DMS79 (cell line): ENCODE results near the gene COMMD2.

ENCODE experiments used
- DNase-seq: peaks from one replicate; lab custom pipeline; 2025; lab: John Stamatoyannopoulos, UW

COMMD2 gene

DNA sequence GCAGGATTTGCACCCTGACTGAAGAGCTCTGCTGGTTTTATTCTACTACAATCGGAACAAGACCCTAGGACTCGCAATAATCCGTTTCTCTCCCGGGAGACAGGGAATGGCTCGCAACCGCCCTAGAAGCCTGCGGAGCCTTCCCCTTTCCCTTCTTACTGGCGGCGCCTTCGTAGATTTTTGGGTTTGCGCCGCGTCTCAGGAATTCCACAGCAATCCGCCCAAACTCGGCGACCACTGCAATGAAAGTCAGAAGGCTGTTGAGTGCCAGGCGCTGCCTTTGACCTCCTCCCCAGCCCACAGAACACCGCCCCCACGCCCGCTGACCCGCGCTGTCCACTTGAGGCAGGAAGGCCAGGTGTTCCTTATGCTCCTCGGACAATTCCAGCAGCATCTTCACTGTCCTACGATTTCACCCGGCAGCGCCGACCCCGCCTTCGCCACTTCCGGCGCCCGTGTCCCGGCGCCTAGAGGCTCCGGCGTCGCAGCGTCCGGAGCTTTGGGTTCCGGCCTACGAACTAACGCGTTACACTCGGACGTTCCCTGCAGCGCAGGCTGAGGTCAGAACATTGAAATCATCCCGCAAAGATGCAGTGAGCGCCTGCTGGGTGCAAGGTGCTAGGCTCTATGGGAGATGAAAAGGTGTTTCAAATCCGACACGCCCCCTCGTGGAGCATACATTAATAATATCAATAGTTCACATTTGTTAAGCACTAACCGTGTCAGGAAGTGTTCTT is at the start of gene COMMD2:
Gene COMMD2, minus strand, starts transcription at position 439 of the 737 bp plus-strand sequence. Its CDS starts 45 bp downstream, at position 394.
- peak; percentile 69 for DNase-seq

GRCh38 chr3:149801639-149802038 is 49.4 kb upstream of the COMMD2 start:
- DNase-seq: no peak

GRCh38 chr3:149801195-149801594 is 48.9 kb upstream of the COMMD2 start:
- no peak for DNase-seq

- no peak for DNase-seq
These were observed 48.4 kb upstream of the COMMD2 start for GRCh38 chr3:149800693-149801092.

- DNase-seq: no peak
These were observed 43.7 kb upstream of the COMMD2 start for GRCh38 chr3:149796026-149796425.

DNA sequence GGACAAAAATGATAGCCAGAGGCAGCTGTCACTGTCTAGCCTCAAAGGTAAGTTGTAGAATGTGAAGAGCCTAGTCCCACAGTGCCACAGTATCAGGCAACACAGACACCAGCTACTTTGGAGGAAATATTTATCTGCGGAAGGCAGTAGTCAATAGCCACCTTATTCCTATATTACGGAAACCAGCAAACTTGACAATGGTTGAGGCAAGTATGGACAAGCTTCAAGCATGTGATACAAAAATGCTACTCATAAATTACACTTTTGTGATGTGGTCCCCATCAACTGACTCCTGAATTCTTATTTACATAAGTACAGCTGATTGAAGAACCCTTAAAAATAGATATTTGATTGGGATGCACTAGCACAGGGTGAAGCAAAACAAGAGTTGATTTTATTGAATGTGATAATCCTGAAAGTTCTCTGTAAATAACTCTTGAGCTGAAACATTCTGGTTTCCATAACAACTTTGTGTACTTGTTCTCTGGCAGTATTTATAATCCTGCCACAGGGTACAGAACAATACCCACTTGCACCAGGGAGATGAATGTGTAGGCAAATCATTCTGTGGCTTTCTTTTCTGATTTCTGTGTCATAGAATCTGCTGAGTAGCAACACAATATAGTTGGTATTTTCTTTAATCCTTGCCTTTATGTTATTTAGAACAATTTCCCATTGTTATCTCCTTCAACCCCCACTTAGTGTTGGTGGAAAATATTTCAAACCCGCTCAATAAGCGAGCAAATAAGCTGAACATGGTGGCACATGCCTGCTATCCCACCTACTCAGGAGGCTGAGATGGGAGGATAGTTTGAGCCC is 40.4 kb upstream of the COMMD2 start, which contains the start of gene ANKUB1:
Gene ANKUB1, minus strand, starts transcription at position 103 of the 819 bp plus-strand sequence. CDS start 188 bp downstream, outside the sequence.
- DNase-seq: no peak

DNA sequence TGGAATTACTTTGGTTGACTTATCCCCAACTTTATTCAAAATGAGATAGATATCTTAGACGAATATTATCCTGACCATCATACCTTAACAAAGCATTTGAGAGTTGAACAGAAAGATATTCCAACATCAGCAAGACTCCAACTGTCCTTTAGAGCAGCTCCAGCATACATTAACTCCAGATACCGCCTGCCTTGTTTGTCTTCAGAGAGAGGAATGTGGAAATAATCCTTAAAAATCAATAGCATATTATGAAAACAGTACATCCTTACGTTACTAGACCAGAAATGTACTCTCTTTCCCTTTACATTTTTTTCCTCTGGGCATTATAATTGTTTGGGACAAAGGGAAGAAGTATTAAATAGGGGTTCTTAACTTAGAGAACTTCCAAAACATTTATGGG is 38.4 kb upstream of the COMMD2 start:
- DNase-seq: no peak

DNA sequence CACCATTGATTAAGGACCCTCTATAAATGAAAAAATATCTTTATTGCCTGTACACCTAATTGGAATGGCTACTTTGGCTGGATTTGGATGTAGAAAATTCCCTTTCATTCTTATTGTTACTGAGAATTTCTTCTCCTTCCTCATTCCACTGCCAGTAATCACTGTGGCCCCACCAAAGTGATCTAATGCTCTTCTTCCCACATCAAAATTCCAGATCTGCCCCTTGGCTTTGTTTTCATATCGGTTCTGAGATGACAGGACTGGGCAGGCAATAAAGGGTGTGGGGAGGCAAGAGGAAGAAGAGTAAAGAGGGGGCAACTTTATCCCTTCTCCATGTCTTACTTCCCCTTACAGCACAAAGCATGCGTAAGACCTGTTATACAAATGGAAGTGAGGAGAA is 38.0 kb upstream of the COMMD2 start:
- no peak for DNase-seq

GRCh38 chr3:149784064-149784704 is 31.9 kb upstream of the COMMD2 start:
- DNase-seq: no peak

DNA sequence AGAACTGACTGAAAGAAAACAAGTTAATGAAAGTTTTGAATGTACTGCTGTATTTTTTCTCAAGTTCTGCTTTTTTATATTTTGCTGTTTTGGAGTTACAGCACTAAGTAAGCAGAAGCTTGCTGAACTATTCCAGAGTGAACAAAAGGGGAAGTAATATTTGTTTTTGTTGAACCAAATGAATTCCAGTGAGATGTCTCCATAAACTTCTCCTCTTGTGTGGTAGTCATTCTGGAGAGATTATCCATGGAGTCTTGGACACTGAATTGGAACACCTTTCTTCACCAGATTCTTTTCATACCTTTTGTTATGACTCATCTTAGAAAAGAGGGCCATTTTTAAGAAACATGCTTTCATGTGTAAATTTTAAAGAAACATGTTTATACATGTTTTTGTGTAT is 31.3 kb upstream of the COMMD2 start:
- DNase-seq: no peak

GRCh38 chr3:149781741-149782140 is 29.5 kb upstream of the COMMD2 start:
- DNase-seq: no peak

GRCh38 chr3:149781211-149781610 is 28.9 kb upstream of the COMMD2 start:
- no peak for DNase-seq

DNA sequence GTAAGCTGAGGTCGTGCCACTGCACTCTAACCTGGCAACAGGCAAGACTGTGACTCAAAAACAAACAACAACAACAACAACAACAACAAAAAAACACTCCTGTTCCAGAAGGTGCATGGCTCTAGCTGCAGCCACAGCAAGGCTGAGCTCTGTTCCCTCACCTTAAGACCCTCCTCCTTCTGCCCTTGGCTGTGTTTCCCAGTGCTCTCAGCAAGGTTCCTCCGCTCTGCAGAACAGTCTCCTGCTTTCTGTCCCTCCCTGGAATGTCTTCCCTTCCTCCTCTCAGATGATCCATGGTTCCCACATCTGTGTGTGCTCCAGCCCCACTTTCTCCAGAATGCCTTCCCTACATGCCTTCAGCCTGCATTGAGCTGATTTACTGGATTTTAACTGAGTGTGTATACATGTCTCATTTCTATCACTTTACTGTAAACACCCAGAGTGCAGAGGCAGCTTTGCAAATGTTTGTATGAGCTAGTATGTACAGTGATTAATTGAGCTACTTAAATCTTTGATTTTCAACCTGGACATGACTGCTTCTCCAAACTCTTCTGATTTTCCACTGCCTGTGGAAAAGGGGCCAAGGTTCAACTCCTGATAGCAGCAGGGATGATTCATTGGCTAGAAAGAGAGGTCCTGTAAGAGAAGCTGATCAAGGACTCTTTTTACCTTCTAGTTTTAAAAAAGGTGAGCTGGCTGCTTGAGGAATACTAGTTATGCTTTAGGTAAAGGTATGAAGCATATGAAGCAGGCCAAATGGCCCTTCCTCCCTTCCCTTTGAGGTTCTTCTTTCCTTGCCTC is 25.3 kb upstream of the COMMD2 start:
- DNase-seq: no peak

DNA sequence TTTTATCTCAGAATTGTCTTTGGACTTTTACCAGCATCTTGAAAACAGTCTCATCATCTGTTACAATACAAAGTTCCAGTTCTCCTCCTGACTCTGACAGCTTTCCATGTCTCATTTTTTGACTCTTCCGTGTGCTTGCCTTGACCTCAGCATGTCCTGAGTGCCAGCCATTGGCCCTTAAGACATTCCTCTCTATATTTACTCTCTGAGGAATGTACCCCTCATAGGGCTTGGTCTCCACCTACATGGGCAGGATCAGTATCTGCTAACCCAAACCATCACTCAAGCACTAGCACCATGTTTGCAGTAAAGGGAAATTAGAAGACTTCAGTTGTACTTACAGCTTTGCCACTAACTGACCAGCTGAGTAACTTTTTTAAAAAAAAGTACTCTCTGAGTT is 23.9 kb upstream of the COMMD2 start:
- no peak for DNase-seq

DNA sequence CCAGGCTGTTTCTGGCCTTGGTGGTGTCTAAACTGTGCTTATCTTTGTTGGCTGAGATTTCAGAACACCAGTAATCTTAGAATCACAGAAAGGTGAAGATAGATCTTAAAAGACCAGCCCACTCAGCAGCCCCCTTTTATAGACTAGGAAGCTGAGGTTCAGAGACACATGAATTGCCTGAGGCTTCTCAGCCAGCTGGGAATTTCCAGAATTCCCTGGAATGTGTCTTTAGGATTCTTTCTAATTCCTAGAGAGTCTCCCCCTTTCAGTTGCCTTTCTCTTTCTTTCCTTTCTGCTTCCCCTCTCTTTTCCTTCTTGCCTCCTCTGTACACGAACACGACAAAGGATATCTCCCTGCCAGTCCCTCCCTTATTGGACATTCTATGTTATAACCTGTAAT is 20.6 kb upstream of the COMMD2 start:
- DNase-seq: no peak

DNA sequence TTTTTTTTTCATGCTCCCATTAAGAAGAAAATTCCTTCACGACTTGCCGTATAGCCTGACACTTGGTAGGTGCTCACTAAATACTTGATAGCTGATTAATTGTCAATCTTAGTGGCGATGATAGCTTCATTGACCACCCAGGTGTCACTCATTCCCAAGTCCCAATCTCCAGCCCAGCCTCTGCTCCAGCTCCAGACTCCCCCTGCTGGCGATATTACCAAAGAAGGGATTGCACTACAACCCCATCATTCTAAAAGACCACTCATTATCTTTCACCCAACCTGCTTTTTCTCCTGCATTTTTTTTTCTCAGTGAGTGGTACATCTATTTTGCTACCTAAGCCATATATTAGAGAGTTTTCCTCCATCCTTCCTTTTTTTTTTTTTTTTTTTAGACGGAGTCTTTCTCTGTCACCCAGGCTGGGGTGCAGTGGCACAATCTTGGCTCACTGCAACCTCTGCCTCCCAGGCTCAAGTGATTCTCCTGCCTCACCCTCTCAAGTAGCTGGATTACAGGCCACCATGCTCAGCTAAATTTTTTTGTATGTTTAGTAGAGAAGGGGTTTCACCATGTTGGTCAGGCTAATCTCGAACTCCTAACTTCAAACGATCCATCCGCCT is 19.5 kb upstream of the COMMD2 start:
- DNase-seq: no peak

- no peak for DNase-seq
These were observed 18.0 kb upstream of the COMMD2 start for GRCh38 chr3:149770246-149770645.

DNA sequence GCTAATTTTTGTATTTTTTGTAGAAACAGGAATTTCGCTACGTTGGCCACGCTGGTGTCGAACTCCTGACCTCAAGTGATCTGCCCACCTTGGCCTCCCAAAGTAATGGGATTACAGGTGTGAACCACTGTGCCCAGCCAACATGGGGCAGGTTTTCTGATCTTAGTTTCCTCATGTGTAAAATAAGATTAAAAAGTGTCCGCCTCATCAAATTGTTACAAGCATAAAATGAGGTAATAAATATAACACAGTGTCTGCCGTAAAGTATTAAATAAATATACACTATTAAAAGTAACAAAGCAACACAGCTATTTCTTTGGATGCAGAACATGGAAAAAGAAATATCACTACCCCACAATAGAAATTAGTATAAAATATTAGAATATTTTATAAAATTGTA is 16.4 kb upstream of the COMMD2 start:
- no peak for DNase-seq

DNA sequence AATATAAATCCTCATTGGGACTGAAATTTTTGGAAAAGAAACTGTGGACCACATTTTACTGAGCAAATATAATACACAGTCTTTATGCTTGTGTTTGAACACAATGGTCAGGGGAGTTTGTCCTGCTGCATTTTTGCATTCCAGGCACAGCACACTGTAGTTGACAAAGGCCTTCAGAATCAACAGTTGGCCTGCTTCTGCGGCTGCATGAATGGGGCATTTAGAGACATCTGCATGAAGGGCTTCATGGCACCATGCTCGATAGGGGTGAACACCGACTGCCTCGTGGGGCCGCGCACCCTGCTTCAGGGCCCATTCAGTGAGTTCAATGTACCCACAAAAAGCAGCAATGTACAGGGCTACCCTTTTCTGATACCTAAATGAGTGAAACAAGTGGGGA is 15.4 kb upstream of the COMMD2 start:
- no peak for DNase-seq

DNA sequence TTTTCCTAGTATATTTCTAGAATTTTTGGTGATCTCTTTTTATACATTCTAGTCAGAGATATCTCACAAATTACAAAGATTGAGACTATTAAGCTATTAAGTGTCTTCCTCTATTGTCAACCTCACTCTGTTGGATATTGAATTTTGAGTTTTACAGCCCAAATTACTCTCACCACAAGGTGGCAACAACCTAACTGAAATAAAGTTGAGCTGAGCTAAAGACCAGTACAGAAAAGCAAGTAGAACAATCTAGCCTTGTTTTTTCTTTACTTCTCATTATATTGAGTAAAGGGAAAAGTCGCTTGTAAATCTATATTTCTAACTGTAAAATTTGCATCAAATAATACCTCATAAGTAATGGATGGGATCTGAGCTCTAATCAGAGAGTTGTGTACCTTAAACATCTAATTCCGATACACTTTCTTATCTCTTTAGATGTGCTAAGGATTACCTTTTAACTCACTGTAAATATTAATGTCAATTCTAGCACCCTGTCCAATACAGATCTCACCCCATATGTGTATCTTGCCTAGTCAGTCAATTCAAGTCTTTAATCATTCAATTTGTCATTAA is 13.6 kb upstream of the COMMD2 start:
- DNase-seq: no peak

DNA sequence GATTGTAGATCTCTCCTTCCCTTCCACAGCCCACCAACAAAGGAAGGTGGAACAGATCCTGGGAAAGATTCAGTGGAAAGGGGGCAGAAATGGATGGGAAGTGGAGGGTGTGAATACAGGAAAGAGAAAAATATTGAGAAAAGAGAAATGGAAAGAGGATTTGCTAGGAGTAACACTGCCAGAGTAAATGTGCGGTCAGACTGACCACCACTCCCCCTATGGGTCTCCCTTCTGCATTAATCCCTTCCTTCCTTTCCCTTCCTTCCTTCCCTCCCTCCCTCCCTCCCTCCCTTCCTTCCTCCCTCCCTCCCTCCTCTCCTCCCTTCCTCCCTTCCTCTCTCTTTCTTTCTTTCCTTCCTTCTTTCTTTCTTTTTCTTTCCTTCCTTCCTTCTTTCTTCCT is 12.0 kb upstream of the COMMD2 start:
- DNase-seq: no peak
